Upper lobe of left lung (tissue), 4 donors: ENCODE measurements around the gene CKMT1A.

Experiments used
- CTCF ChIP-seq, 6 experiments: fragments of 450-650 bp in 4 of 6; fragments of 200-600 bp in 2 of 6; sonication (generic) in 2 of 6; IDR thresholded peaks; one replicate each; pipeline ENCODE4 v1.5.1; 2016 to 2019; ENCODE audit warnings: antibody characterized with exemption in 6 of 6
- EP300 ChIP-seq, 4 donors: sonication (generic); formaldehyde crosslinking; IDR thresholded peaks; one replicate each; pipeline ENCODE4 v1.5.1; 2017; ENCODE audit warnings: antibody characterized with exemption in 4 of 4, control low read depth in 2 of 4
- POLR2A ChIP-seq, 4 donors: fragments of 450-650 bp; IDR thresholded peaks; one replicate each; pipeline ENCODE4 v1.5.1; 2016 to 2017; ENCODE audit warnings: antibody characterized with exemption in 4 of 4, mild to moderate bottlenecking in 2 of 4
- POLR2AphosphoS5 ChIP-seq, 2 donors: sonication (generic); formaldehyde crosslinking; IDR thresholded peaks; one replicate each; pipeline ENCODE4 v1.5.1; 2017; ENCODE audit warnings: antibody characterized with exemption in 2 of 2

GRCh38 chr15:43702701-43703424 lies 9.2 kb downstream of the CKMT1A start:
- no peak for TF ChIP-seq CTCF (IDR thresholded peaks at IDR 0.05)
- no peak for TF ChIP-seq POLR2AphosphoS5 (IDR thresholded peaks at IDR 0.05)
- TF ChIP-seq EP300 (IDR thresholded peaks at IDR 0.05): no peak
- TF ChIP-seq POLR2A (IDR thresholded peaks at IDR 0.05): no peak
